IPS DF 6.9 (cell line): Measurements from ENCODE around the gene MPPE1.

ENCODE experiments used
- DNase-seq: peaks from one replicate; pipeline ENCODE4 v3.0.0-alpha.2; 2013; ENCODE audit warnings: low read depth, low spot score
- H3K27ac ChIP-seq: one replicate; pipeline ENCODE4 v1.5.1; 2013; ENCODE audit warnings: low read length, control low read depth
- H3K27me3 ChIP-seq: 2 replicates; pipeline ENCODE4 v1.6.1; 2013; ENCODE audit warnings: mild to moderate bottlenecking, low read length; ENCODE audit not compliant: control insufficient read depth, insufficient read depth
- H3K36me3 ChIP-seq: 2 replicates; pipeline ENCODE4 v1.6.1; 2013; ENCODE audit warnings: low read length; ENCODE audit not compliant: control insufficient read depth, insufficient read depth
- H3K4me1 ChIP-seq: 2 replicates; pipeline ENCODE4 v1.6.1; 2013; ENCODE audit warnings: low read length; ENCODE audit not compliant: control insufficient read depth, insufficient read depth
- H3K4me3 ChIP-seq: 2 replicates; pipeline ENCODE4 v1.5.1; 2013; ENCODE audit warnings: mild to moderate bottlenecking, low read length
- H3K9me3 ChIP-seq: 2 replicates; pipeline ENCODE4 v1.6.1; 2013; ENCODE audit warnings: low read length, inconsistent platforms; ENCODE audit not compliant: control insufficient read depth, insufficient read depth
- WGBS: extraction: QIAGEN DNeasy Blood & Tissue Kit; methylation state at CpG from one replicate; pipeline ENCODE4 v1.1.7; 2013; ENCODE audit warnings: mixed read lengths, missing lambda C conversion rate; ENCODE audit not compliant: insufficient read length, insufficient coverage; 5-methylcytosine and 5-hydroxymethylcytosine counted together

The MPPE1 gene, protein sequence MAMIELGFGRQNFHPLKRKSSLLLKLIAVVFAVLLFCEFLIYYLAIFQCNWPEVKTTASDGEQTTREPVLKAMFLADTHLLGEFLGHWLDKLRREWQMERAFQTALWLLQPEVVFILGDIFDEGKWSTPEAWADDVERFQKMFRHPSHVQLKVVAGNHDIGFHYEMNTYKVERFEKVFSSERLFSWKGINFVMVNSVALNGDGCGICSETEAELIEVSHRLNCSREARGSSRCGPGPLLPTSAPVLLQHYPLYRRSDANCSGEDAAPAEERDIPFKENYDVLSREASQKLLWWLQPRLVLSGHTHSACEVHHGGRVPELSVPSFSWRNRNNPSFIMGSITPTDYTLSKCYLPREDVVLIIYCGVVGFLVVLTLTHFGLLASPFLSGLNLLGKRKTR

DNA sequence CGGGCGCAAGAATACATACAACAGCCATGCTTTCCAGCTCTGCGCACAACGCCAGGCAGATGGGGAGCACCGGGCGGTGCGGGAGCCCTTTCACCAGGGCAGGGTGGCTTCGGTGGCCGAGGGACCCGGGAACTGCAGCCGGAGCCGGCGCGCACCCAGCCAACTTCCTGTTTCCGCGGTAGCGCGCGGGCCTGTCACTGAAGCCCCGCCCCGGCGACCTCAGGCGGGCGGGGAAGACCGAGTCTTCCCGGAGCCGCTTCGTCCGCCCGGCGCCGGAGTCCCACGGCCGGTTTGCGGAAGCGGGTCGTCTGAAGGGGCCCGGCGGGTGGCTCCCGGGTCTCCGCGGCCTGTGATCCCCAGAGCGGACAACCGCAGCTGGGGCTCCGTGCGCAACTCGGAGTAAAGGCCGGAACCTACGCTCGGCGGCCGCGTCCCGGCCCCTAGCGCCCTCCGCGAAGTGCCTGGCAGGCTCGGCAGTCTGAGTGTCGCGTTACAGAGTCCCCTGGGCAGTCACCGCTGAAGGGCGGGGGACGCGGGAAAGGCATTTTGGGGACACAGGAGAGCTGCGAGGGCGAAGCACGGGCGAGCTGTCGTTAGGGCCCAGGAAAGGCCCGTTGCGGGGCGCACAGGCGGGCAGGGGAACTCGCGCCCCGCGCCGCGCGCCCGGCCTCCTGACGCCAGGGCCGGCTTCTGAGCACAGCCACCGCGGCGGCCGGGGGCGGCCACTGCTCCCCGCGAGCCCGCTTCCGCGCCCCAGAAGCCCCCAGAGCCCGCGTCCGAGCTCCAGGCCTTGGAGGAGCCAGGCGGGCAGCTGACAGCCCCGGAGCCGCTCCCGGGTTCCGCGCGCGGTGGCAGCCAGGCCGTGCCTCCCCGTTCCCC lies at the start of gene MPPE1:
Gene MPPE1, minus strand, starts transcription at position 136 of the 879 bp plus-strand sequence. CDS start 11,053 bp downstream, outside the sequence.
- Histone ChIP-seq H3K36me3 (no peaks in the 10 kb centered on the region), H3K4me1 (no peaks in the 10 kb centered on the region), H3K27ac (no peak within 1 kb of the TSS), H3K4me3 (peak within 1 kb of the TSS; percentile 50), H3K27me3 (no peaks in the 10 kb centered on the region), H3K9me3 (no peaks in the 10 kb centered on the region)
- no CpG with 5 or more reads among the region's 106 CpGs for WGBS
- DNase-seq = no peak

DNA sequence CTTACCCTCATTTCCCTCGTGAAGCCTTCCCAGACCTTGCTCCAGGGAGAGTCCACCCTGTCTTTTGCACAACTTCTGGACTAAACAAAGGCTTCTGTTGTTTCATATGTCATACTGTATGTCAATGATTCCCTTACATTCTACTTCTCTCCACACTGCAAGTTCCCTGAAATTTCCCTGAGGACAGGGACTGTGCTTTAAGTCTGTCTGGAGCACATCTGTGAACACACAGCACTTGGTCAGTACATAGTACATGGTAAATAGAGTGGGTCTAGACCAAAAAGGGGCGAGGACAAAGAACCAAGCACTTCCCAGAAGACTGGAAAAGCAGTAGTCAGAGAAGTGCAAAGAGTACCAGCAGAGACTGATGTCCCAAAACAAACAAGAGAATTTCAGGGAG lies 49.5 kb upstream of the MPPE1 start:
- DNase-seq = no peak
- H3K4me1 ChIP-seq = no peaks in the 10 kb centered on the region

DNA sequence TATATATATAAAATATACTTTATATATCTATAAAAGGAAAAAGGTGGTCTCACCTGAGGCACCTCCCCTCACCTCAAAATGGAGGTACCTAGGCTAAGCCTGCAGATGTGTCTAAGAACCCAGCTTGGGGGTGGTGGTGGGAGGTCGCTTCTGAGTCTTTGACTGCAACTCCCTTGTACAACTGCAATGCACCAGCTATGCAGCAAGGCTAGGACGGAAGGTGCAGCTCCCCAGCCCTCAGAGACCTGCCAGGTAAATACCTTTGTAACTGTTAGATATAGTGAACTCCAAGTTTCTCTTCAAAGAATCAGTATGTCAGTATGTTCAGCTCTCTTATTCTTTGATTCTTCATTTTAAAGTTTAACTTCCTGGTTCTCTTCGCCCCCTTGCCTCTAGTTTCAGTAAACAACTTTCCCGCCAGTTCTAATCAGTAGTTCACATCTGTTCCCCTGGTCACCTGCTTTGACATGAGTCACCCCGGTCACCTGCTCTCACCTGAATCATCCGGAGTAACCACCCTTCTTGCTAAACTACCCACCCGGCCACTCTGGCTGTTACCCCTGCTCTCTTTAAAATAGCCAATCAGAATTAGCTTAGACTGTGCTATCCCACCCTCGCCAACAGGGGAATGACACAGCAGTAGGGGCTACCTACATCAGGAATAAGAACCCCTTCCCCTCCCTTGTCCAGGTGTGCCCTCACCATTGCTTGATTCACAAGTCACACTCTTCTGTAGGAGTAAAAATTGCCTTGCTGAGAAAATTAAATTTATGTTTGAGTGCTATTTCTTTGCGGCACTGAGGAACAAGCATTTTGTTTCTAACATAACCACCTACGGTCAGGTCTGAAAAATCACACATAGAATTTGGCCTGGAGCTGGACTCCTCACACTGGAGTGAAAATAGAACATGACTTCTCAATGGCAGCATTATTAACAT lies 48.5 kb upstream of the MPPE1 start:
- no peak overlapping the region for H3K27ac ChIP-seq
- H3K27me3 ChIP-seq = no peaks in the 10 kb centered on the region
- WGBS = no CpG with 5 or more reads among the region's 10 CpGs
- no peaks in the 10 kb centered on the region for H3K36me3 ChIP-seq
- DNase-seq = no peak
- peaks cover 2% of the 10 kb centered on the region; the same call in 1 of the 2 replicates for H3K4me1 ChIP-seq
- H3K4me3 ChIP-seq = no peak overlapping the region
- no peaks in the 10 kb centered on the region; the same call in none of the 2 replicates for H3K9me3 ChIP-seq

More for the DNA sequence above, 49.5 kb upstream of the MPPE1 start:
- WGBS = no CpG with 5 or more reads among the region's 2 CpGs
- no peaks in the 10 kb centered on the region; the same call in none of the 2 replicates for H3K9me3 ChIP-seq
- H3K27ac ChIP-seq = no peak overlapping the region
- no peaks in the 10 kb centered on the region for H3K36me3 ChIP-seq
- H3K27me3 ChIP-seq = no peaks in the 10 kb centered on the region
- no peak overlapping the region for H3K4me3 ChIP-seq

DNA sequence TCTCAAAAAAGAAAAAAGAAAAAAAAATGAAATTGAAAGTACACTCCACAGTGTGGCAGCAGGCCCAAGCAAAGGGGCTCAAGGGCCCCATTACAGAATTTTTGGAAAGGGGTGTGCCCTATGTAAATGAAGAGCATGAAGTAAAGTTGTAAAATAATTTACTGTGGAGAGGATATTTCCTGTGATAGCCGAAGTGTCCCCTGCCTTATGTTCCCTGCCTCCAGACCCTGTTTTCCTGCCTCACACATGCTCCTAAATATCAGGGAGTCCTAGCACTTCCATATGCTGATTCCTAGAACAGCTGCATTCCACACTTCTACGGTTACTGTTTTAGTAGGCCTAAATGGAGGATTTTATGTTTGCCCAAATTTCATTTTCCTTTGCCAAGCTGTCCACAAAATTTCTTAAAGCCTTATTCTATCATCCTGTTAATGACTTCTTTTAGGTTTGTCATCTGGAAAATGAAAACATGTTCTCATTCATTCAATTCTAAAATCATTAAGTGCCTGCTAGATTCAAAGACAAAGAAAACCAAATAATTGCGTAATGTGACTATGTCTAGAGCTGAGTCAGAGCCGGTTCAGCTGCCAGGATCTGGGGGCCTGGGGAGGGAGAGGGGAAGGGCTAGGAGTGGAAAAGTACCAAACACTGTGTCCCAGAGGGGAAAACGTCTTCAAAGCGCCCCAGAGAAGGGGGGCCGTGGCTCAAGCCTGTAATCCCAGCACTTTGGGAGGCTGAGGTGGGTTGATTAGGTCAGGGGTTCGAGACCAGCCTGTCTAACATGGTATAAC lies 47.3 kb upstream of the MPPE1 start:
- WGBS = no CpG with 5 or more reads among the region's 8 CpGs
- no peak for DNase-seq
- Histone ChIP-seq H3K36me3 (no peaks in the 10 kb centered on the region), H3K9me3 (no peaks in the 10 kb centered on the region; the same call in none of the 2 replicates), H3K4me1 (peaks cover 5% of the 10 kb centered on the region; the same call in 1 of the 2 replicates), H3K27me3 (no peaks in the 10 kb centered on the region), H3K27ac (no peak overlapping the region), H3K4me3 (no peak overlapping the region)

DNA sequence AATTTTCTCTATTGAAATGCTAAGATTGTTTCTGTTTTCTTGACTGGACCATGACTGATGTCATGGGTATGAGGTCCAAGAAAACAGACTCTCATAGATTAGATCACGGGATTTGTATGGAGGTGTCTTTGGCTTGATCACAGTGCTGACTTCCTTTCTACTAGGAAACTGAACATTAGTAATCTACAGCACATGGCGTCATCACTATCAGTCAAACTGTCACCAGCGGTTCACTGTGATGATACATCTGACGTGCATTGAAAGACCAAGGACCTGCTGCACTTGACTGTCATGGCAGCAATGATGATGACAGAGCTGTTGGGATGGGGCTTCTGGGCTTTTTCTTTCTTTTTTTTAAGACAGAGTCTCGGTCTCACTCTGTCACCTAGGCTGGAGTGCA lies 45.0 kb upstream of the MPPE1 start:
- Histone ChIP-seq H3K4me3 (no peak overlapping the region), H3K27me3 (no peaks in the 10 kb centered on the region), H3K4me1 (peaks cover 7% of the 10 kb centered on the region; the same call in 1 of the 2 replicates), H3K27ac (no peak overlapping the region), H3K36me3 (no peaks in the 10 kb centered on the region), H3K9me3 (no peaks in the 10 kb centered on the region; the same call in 1 of the 2 replicates)
- no peak for DNase-seq
- no CpG with 5 or more reads among the region's 5 CpGs for WGBS

DNA sequence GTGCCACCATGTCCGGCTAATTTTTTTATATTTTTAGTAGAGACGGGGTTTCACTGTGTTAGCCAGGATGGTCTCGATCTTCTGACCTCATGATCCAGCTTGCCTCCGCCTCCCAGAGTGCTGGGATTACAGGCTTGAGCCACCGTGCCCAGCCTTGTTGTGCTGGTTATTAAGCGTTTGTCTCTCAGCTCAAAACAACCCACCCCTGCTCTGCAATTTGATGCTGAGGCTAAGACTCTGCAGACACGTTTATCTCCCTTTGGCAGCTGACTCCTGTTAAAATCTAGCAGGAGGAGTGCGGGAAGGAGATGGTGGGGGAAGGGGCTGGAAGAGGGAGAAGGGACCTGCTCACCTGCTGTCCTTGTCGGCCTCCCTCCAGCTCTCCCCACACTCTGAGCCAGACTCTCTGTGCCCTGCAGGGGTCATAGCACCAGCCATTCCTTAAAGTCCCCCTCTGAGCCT lies 43.3 kb upstream of the MPPE1 start:
- no peaks in the 10 kb centered on the region for H3K27me3 ChIP-seq
- DNase-seq = no peak
- no peak overlapping the region for H3K27ac ChIP-seq
- H3K4me1 ChIP-seq = peaks cover 7% of the 10 kb centered on the region; the same call in 1 of the 2 replicates
- no peaks in the 10 kb centered on the region for H3K9me3 ChIP-seq
- no peak overlapping the region for H3K4me3 ChIP-seq
- H3K36me3 ChIP-seq = no peaks in the 10 kb centered on the region
- no CpG with 5 or more reads among the region's 9 CpGs for WGBS

DNA sequence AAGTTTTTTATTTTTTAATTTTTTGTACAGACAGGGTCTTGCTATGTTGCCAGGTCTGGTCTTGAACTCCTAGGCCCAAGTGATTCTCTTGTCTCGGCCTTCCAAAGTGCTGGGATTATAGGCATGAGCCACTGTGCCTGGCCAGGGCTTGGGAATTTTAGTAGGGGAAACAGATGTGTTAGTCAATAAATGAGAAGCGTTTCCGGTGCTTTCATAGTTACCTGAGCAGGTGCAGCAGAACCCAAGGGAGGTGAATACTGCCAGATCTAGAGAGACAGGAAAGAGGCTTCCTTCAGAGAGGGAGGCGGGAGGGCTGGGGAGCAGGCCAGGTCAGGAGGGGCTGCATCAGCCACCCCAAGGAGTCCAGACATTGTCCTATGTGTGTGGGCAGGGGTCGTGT lies 42.7 kb upstream of the MPPE1 start:
- Histone ChIP-seq H3K4me1 (peaks cover 7% of the 10 kb centered on the region; the same call in 1 of the 2 replicates), H3K27me3 (no peaks in the 10 kb centered on the region), H3K36me3 (no peaks in the 10 kb centered on the region), H3K4me3 (no peak overlapping the region), H3K27ac (no peak overlapping the region), H3K9me3 (no peaks in the 10 kb centered on the region)
- DNase-seq = no peak
- no CpG with 5 or more reads among the region's 5 CpGs for WGBS

DNA sequence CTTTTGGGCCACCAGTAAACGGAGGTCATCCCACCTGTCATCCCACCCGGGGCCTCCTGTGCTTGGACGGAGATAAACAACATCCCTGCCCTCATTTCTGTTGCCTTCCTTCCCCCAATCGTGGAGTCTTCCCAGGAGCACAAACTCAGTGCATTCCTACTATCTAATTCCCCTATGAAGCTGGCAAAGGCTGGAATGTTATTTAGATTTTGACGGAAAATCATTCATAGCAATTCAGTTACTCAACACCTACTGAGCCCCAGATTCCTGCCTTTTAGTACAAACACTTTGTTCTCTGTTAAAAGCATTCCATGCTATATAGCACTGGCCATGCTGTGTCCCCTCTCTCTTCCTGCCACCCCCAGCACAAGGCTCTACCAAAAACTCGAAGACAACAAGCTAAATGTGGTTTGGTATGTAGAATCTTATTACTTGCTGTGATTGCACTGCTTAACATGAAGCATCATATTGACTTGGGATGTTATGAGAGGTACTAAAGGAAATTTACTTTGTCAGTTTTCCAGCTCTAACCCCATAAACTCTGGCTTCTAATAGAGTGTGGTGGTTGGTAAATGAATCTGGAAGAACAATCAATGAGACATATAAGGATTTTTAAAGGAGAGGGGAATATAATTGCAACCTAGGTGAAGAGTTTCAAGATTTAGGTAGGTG lies 40.9 kb upstream of the MPPE1 start:
- no peak overlapping the region for H3K4me3 ChIP-seq
- H3K9me3 ChIP-seq = no peaks in the 10 kb centered on the region
- H3K36me3 ChIP-seq = no peaks in the 10 kb centered on the region
- WGBS = no CpG with 5 or more reads among the region's 6 CpGs
- H3K4me1 ChIP-seq = peaks cover 7% of the 10 kb centered on the region; the same call in 1 of the 2 replicates
- DNase-seq = no peak
- H3K27me3 ChIP-seq = no peaks in the 10 kb centered on the region
- H3K27ac ChIP-seq = no peak overlapping the region
